CD14-positive monocyte (primary cell): ENCODE results near the gene INPP4B. TPM values are rescaled to one million over a fixed set of nuclear protein-coding genes. Genes with fewer than 3 reads are reported as not detected.

Source experiments
- DNase-seq, 3 donors: peaks; one replicate each; pipeline ENCODE4 v3.0.0-alpha.2; 2011 to 2022
- H2AFZ ChIP-seq: 2 replicates; pipeline ENCODE4 v1.6.0; 2012; ENCODE audit warnings: mild to moderate bottlenecking, low read depth, low read length, inconsistent platforms; ENCODE audit not compliant: insufficient read depth, poor library complexity, severe bottlenecking
- H3K27ac ChIP-seq, 2 donors: 1 replicate in 1 of 2; 2 replicates in 1 of 2; pipeline ENCODE4 v1.5.1; 2012 to 2013; ENCODE audit warnings: low read length in 2 of 2, control low read depth in 1 of 2, inconsistent platforms in 1 of 2, low read depth in 1 of 2, mild to moderate bottlenecking in 1 of 2
- H3K27me3 ChIP-seq, 2 donors: one replicate each; pipeline versions ENCODE4 v1.6.0 to v1.6.1; 2011 to 2013; ENCODE audit warnings: low read length in 2 of 2; ENCODE audit not compliant: control insufficient read depth in 2 of 2, insufficient read depth in 2 of 2
- H3K36me3 ChIP-seq, 2 donors: replicated peaks in 1 of 2; 1 replicate in 1 of 2; 2 replicates in 1 of 2; pipeline versions ENCODE4 v1.5.1 to v1.6.1; 2012 to 2013; ENCODE audit warnings: low read length in 2 of 2, control low read depth in 1 of 2, inconsistent platforms in 1 of 2, mild to moderate bottlenecking in 1 of 2; ENCODE audit not compliant: insufficient read depth in 2 of 2, control insufficient read depth in 1 of 2
- H3K4me1 ChIP-seq, 2 donors: 1 replicate in 1 of 2; 2 replicates in 1 of 2; pipeline versions ENCODE4 v1.5.1 to v1.6.1; 2012 to 2013; ENCODE audit warnings: low read length in 2 of 2, control low read depth in 1 of 2, inconsistent platforms in 1 of 2, mild to moderate bottlenecking in 1 of 2, moderate library complexity in 1 of 2; ENCODE audit not compliant: insufficient read depth in 2 of 2, control insufficient read depth in 1 of 2
- H3K4me2 ChIP-seq: replicated peaks from 2 replicates; pipeline ENCODE3; 2012; ENCODE audit warnings: low read length, moderate library complexity, mild to moderate bottlenecking; ENCODE audit not compliant: poor library complexity, severe bottlenecking; ENCODE audit errors: extremely low read depth
- H3K4me3 ChIP-seq, 3 experiments: fragments of 200-600 bp in 1 of 3; sonication (generic) in 1 of 3; replicated peaks in 1 of 3; 1 replicate in 2 of 3; 2 replicates in 1 of 3; pipeline ENCODE4 v1.5.1; 2011 to 2013; ENCODE audit warnings: low read length in 3 of 3, mild to moderate bottlenecking in 3 of 3, control low read depth in 2 of 3, low read depth in 2 of 3, inconsistent platforms in 1 of 3, moderate library complexity in 1 of 3
- H3K79me2 ChIP-seq: 2 replicates; pipeline ENCODE4 v1.6.0; 2012; ENCODE audit warnings: mild to moderate bottlenecking, control low read depth, inconsistent platforms, low read length, moderate library complexity; ENCODE audit not compliant: insufficient read depth
- H3K9ac ChIP-seq: 2 replicates; pipeline ENCODE4 v1.6.0; 2017; ENCODE audit warnings: low read length, mild to moderate bottlenecking; ENCODE audit not compliant: insufficient read depth, poor library complexity, severe bottlenecking
- H3K9me3 ChIP-seq, 2 donors: replicated peaks in 1 of 2; 1 replicate in 1 of 2; 2 replicates in 1 of 2; pipeline versions ENCODE4 v1.5.1 to v1.6.1; 2012 to 2013; ENCODE audit warnings: low read length in 2 of 2, control low read depth in 1 of 2; ENCODE audit not compliant: control insufficient read depth in 1 of 2, insufficient read depth in 1 of 2
- H4K20me1 ChIP-seq: 2 replicates; pipeline ENCODE4 v1.6.0; 2012; ENCODE audit warnings: mild to moderate bottlenecking, low read length, control low read depth, moderate library complexity; ENCODE audit not compliant: insufficient read depth
- H3K27ac Mint-ChIP-seq, 7 donors: one replicate each; pipeline ENCODE4 v1.8.0; 2020; ENCODE audit warnings: mild to moderate bottlenecking in 7 of 7, mixed read lengths in 7 of 7, moderate library complexity in 6 of 7, inconsistent platforms in 2 of 7
- H3K27me3 Mint-ChIP-seq, 3 donors: one replicate each; pipeline ENCODE4 v1.8.0; 2021 to 2022; ENCODE audit warnings: low read depth in 3 of 3, mild to moderate bottlenecking in 3 of 3, mixed read lengths in 3 of 3, moderate library complexity in 3 of 3, inconsistent platforms in 1 of 3
- H3K36me3 Mint-ChIP-seq, 2 donors: one replicate each; pipeline ENCODE4 v1.8.0; 2020; ENCODE audit warnings: mixed read lengths in 2 of 2, inconsistent platforms in 1 of 2, mild to moderate bottlenecking in 1 of 2
- H3K4me1 Mint-ChIP-seq: one replicate; pipeline ENCODE4 v1.8.0; 2020; ENCODE audit warnings: mild to moderate bottlenecking, mixed read lengths
- H3K4me3 Mint-ChIP-seq, 2 donors: one replicate each; pipeline ENCODE4 v1.8.0; 2020; ENCODE audit warnings: mild to moderate bottlenecking in 2 of 2, mixed read lengths in 2 of 2, moderate library complexity in 1 of 2
- H3K9me3 Mint-ChIP-seq, 7 donors: one replicate each; pipeline ENCODE4 v1.8.0; 2020 to 2022; ENCODE audit warnings: mixed read lengths in 7 of 7, mild to moderate bottlenecking in 6 of 7, moderate library complexity in 6 of 7, inconsistent platforms in 2 of 7
- CTCF ChIP-seq: fragments of 200-600 bp; IDR thresholded peaks from one replicate; pipeline ENCODE4 v1.8.0; 2022; ENCODE audit warnings: antibody characterized with exemption, mild to moderate bottlenecking
- WGBS: methylation state at CpG from one replicate; pipeline ENCODE4 v1.1.5; 2013; ENCODE audit warnings: missing lambda C conversion rate; ENCODE audit not compliant: insufficient coverage; 5-methylcytosine and 5-hydroxymethylcytosine counted together
- intact Hi-C, 2 donors: fragments of 100-400 bp; cut with micrococcal nuclease; formaldehyde crosslinking; loops; one replicate each; pipeline versions ENCODE4 v1.15.0 to v1.15.1; 2023
- polyA plus RNA-seq, 3 donors: library from polyadenylated mRNA; depleted of rRNA in 1 of 3; unstranded in 2 of 3; stranded (reverse) in 1 of 3; fragments of 300-500 nt in 2 of 3; fragments of >200 nt in 1 of 3; fragmentation: Illumina TruSeq in 2 of 3; gene quantifications; 1 replicate in 2 of 3; 2 replicates in 1 of 3; pipeline ENCODE4 v1.2.3, GENCODE V29; 2012 to 2021

INPP4B gene
- polyA plus RNA-seq, 3 donors = 0.13 to 0.38 (median 0.22) TPM

GRCh38 chr4:142161086-142161485 lies 685.0 kb downstream of the INPP4B start:
- H3K4me3 Mint-ChIP-seq = no peak overlapping the region
- no peak overlapping the region for H3K27ac Mint-ChIP-seq
- no peaks in the 10 kb centered on the region for H3K27me3 Mint-ChIP-seq
- H3K27ac ChIP-seq = no peak overlapping the region
- H3K4me1 Mint-ChIP-seq = no peaks in the 10 kb centered on the region
- H3K4me1 ChIP-seq = no peaks in the 10 kb centered on the region
- H3K9me3 Mint-ChIP-seq = peaks cover 0 to 2% (median 0%) of the 10 kb centered on the region in 7 donors
- no peaks in the 10 kb centered on the region for H4K20me1 ChIP-seq
- H3K36me3 ChIP-seq = no peaks in the 10 kb centered on the region
- no peak overlapping the region for H3K4me2 ChIP-seq
- no CpG with 5 or more reads among the region's 3 CpGs for WGBS
- H3K79me2 ChIP-seq = no peaks in the 10 kb centered on the region
- no peak overlapping the region for H3K9ac ChIP-seq
- no peaks in the 10 kb centered on the region for H3K27me3 ChIP-seq
- intact Hi-C loops = no loop called here
- H3K4me3 ChIP-seq = no peak overlapping the region
- H2AFZ ChIP-seq = no peak overlapping the region
- no peaks in the 10 kb centered on the region for H3K9me3 ChIP-seq
- H3K36me3 Mint-ChIP-seq = no peaks in the 10 kb centered on the region
- no peak for DNase-seq
- no peak for TF ChIP-seq CTCF

- Mint-ChIP-seq H3K27me3 (no peaks in the 10 kb centered on the region), H3K4me3 (no peak overlapping the region), H3K4me1 (no peaks in the 10 kb centered on the region), H3K27ac (no peak overlapping the region), H3K36me3 (no peaks in the 10 kb centered on the region), H3K9me3 (peaks cover 0 to 2% (median 0%) of the 10 kb centered on the region in 7 donors)
- Histone ChIP-seq H3K79me2 (no peaks in the 10 kb centered on the region), H4K20me1 (no peaks in the 10 kb centered on the region), H3K9me3 (no peaks in the 10 kb centered on the region), H3K4me1 (no peaks in the 10 kb centered on the region), H3K4me2 (no peak overlapping the region), H3K9ac (no peak overlapping the region), H3K36me3 (no peaks in the 10 kb centered on the region), H3K27me3 (no peaks in the 10 kb centered on the region), H3K27ac (no peak overlapping the region), H2AFZ (no peak overlapping the region), H3K4me3 (no peak overlapping the region)
- 100% methylated on average over 1 of the region's 2 CpGs for WGBS
- no peak for TF ChIP-seq CTCF
- no peak for DNase-seq
- intact Hi-C loops = no loop called here
Measured at GRCh38 chr4:142160509-142160908, 685.6 kb downstream of the INPP4B start.
